ENCODE data around the gene PAK6.

DNA sequence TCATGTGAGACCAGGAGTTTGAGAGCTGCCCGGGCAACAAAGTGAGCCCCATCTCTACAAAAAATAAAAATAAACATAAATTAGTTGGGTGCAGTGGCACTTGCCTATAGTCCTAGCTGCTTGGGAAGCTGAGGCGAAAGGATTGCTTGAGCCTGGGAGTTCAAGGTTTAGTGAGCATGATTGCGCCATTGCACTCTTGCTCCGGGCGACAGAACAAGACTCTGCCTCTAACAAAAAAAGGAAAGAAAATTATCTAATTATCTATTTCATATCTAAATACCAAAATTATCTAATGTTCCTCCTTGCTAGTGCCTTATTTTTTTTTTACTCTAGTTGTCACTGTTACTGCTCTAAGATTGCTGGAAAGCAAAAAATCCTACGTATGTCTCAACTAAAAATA is 16.7 kb upstream of the PAK6 start:
- TF ChIP-seq, protein P1, sequence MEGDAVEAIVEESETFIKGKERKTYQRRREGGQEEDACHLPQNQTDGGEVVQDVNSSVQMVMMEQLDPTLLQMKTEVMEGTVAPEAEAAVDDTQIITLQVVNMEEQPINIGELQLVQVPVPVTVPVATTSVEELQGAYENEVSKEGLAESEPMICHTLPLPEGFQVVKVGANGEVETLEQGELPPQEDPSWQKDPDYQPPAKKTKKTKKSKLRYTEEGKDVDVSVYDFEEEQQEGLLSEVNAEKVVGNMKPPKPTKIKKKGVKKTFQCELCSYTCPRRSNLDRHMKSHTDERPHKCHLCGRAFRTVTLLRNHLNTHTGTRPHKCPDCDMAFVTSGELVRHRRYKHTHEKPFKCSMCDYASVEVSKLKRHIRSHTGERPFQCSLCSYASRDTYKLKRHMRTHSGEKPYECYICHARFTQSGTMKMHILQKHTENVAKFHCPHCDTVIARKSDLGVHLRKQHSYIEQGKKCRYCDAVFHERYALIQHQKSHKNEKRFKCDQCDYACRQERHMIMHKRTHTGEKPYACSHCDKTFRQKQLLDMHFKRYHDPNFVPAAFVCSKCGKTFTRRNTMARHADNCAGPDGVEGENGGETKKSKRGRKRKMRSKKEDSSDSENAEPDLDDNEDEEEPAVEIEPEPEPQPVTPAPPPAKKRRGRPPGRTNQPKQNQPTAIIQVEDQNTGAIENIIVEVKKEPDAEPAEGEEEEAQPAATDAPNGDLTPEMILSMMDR (IDR thresholded peaks at IDR 0.05; ENCODE audit: low read depth, low read length), result no peak
- no peak for TF ChIP-seq EZH2phosphoT487 (IDR thresholded peaks at IDR 0.05; ENCODE audit: low read depth)
